Measurements from ENCODE around the gene DOK5.

The DOK5 gene

GRCh38 chr20:54608943-54609342, 133.6 kb downstream of the DOK5 start:
- no peak for DNase-seq (ENCODE audit: low read depth in 2 of 2)

DNA sequence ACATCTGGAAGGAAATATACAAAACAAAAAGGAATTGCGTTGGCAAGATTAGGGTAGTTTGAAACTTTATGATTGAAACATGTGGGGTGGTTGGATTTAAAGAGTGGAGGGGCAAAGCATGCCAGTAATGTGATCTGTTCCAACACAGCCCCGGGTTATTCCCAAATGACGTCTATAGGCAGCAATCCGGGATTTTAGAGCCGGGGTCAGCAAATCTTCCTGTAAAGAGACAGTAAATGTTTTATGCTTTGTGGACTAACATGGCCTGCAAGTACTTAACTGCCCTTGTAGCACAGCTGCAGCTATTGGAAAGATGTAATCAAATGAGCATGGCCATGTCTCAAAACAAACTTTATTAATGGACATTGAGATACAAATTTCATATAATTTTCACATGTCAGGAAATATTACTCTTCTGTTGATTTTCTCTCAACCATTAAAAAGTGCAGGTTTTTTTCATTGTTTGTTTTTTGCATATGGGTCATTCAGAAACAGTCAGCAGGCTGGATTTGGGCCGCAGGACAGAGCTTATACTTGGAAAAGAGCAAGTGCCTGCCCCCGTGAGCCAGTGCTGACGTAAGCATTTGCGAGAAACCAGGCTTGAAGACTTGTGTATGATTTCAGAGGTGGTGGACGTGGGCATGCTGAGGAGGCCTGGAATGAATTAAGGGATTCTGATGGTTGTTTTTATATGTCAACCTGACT, 136.5 kb downstream of the DOK5 start:
- peak; percentile 26 to 29 for DNase-seq (ENCODE audit: low read depth in 2 of 2)

- no peak for DNase-seq (ENCODE audit: low read depth in 2 of 2)
These were observed 143.0 kb downstream of the DOK5 start for GRCh38 chr20:54618412-54618811.

DNA sequence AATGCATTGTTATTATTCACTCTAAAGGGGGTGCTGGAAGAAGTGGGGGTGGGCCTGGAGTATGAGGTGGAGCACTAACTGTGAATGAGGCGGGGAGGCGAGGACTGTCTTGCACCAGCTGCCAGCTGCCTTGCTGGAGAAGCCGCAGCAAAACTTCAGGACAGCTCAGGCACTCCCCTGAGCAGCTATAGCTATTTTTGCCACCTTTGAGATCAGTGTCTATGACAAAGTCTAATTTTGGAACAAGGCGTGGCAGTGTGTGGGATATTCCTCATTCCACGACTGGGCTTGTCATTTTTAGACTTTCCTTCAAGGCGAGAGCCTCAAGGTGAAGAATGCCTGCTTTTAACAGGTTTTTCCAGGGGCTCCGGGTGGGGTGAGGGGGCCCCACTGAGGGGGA, 143.8 kb downstream of the DOK5 start:
- no peak for DNase-seq (ENCODE audit: low read depth in 2 of 2)

DNA sequence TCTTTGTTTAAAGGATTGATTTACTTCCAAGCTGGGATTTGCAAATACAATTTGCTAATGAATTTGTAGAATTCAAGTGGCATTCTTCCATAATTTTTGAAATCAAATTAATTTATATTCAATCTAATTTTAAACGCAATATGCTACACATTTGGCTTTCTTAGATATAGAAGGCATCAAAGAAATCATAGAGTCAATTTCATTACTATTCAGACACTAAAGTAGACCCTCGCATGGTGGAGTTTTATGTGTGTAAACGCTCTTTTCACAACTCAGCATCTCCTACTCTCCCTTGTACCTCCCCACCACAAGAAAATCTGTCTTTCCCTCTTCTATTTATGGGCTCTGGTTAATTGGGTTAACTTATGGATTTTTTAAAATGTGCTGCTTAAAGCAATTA, 144.3 kb downstream of the DOK5 start:
- no peak for DNase-seq (ENCODE audit: low read depth in 2 of 2)

DNA sequence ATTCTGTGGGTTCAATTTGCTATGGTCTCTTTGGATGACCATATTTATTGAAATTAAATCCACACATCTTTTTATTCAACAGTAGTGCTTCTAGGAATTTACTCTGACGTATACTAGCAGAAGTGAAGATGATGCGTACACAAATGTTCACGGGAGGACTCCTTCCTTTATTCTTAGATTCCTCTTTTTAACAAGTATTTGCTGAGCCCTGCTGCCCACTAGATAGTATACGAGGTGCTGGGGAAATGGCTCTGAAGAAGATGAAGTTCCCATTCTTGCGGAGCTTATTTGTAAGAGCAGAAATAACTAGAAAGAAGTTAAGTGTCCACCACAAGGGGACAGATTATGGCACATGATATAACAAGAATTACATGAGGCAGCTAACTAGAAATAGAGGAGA, 145.2 kb downstream of the DOK5 start:
- no peak for DNase-seq (ENCODE audit: low read depth in 2 of 2)

DNA sequence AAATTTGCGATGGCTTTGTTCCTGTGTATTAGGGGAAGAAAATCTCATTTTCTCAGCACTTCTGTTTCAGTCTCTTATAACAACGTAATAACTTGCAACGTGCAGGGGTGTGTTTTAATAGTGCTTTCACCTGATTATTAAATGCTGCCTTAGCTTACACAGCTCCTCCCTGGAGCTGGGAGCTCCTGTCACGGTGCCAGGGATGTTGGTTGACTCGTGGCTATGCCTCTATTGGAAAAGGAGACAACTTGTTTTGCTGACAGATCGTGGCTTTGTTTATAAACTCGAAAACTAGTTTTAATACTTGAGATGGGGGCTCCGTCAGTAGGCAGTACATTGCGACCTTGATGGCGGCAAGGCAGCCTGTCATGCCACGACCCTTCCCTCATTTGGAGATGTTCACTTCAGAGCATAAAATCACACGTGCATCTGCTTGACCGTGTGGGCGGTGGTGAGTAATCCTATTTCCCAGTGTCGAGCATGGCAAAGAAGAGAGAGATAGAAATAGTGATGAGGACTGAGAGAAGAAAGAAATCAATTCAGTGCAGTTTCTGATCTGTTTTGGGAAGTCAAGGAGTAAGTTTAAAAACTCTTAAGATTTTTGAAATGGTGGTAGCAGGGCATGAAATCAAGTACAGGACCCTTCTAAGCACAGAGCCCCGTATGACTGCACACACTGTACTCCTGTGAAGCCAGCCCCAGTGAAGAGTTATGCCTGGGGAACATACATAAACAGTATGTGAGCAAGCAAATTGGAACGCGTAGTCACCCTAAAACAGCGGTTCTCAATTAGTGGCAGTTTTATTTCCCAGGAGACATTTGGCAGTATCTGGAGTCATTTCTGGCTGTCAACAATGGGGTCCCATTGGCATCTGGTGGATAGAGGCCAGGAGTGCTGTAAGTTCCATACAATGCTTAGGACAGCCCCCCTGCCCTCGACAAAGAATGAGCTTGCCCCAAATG, 147.2 kb downstream of the DOK5 start:
- DNase-seq (ENCODE audit: low read depth in 2 of 2) = peak; percentile 78 to 79

DNA sequence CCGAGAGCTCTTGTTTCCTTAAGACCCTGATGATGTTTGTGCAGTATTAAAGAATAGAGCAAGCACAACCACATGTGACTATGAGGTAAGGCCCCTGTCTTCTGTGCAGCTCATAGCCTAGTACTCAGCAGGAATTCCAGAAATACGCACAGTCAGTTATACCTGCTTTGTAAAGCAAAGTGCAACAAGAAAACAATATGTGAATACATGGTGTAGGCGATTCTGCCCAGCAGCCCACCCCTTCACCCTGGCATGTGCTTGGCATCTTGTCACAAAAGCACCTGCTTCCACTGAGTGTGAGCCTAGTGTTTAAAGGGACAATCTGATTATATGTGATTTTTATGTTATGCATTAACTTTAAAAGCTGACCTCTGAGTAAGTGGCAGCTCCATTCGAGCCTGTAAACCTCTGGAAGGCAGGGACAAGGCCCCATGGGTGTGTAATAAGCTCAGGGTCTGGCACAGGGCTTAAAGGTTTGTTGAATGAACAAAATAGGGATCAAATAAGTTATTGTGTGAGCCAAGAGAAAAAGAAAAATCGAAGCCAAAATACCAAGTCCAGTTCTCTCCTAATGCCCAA, 148.7 kb downstream of the DOK5 start:
- no peak for DNase-seq (ENCODE audit: low read depth in 2 of 2)

GRCh38 chr20:54624706-54625390, 149.5 kb downstream of the DOK5 start:
- peak; percentile 39 to 47 for DNase-seq (ENCODE audit: low read depth in 2 of 2)

- no peak for DNase-seq (ENCODE audit: low read depth in 2 of 2)
These were observed 150.1 kb downstream of the DOK5 start for GRCh38 chr20:54625497-54625896.

- DNase-seq (ENCODE audit: low read depth in 2 of 2) = no peak
These were observed 150.7 kb downstream of the DOK5 start for GRCh38 chr20:54626126-54626525.

GRCh38 chr20:54629632-54630031, 154.2 kb downstream of the DOK5 start:
- DNase-seq (ENCODE audit: low read depth in 2 of 2) = no peak

DNA sequence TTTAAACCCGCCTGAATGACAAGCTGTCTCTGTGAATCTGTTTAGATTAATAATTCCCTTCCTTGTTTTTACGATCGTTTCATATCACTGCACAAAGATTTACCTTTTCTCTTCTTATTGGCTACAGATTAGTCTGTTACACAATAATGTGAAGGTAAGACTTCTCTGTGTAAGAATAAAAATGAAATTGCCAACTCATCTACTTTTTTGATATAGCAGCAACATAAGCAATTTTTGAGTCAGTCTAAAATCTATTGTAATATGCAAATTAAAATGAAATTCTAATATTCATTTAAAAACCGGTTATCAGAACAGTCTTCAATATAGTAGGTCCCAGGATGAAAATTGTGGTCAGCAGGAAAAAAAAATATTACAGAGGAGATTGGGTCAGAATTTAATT, 155.2 kb downstream of the DOK5 start:
- DNase-seq (ENCODE audit: low read depth in 2 of 2) = no peak

- no peak for DNase-seq (ENCODE audit: low read depth in 2 of 2)
These were observed 155.7 kb downstream of the DOK5 start for GRCh38 chr20:54631059-54631458.

DNA sequence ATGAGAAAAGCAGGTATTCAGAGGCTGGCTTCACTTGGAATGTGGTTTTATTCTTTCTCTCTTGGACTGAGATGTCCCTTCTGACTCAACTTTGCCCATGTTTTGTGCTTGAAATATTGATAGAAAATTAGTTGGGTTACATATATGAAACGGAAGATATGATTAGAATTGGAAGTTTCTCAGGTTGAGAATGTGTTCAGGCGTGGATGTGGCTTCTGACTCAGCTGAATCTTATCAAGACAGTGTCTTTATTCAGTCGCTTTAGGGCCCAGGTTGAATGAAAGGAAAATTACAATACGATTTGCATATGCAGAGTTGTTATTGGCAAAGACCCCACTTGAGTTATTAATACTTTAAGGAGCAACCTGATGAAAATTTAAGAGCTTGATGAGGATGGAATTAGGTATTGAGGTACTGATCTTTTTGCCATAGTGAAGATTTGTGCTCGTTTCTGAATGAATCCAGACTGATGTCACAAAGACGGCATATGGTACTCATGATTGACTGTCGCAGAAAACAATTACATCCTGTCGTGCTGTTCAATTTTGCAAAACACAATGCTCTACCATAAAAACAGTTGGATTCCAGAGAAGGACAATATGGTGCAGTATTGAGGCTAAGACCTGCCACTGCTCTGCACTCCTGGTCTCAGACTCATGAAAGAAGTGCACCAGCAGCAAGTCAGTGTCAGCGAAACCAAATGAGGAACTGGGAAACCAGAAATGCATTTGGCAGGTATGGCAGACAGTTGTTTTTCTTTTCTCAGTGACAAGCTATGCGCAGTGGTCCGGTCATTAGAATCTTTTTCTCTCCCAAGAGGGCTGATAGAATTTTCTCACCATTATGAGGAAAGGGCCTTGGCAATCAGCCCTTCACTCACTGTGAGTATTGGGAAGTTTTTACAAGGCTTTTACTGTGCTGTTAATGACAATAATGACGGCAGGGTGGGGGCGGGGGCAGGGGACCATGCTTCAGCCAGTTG, 158.3 kb downstream of the DOK5 start:
- DNase-seq (ENCODE audit: low read depth in 2 of 2) = no peak

- DNase-seq (ENCODE audit: low read depth in 2 of 2) = no peak
These were observed 161.2 kb downstream of the DOK5 start for GRCh38 chr20:54636575-54636974.

GRCh38 chr20:54639941-54640340, 164.5 kb downstream of the DOK5 start:
- no peak for DNase-seq (ENCODE audit: low read depth in 2 of 2)

GRCh38 chr20:54640800-54641199, 165.4 kb downstream of the DOK5 start:
- DNase-seq (ENCODE audit: low read depth in 2 of 2) = no peak

GRCh38 chr20:54642864-54643667, 167.7 kb downstream of the DOK5 start:
- peak; percentile 68 to 69 for DNase-seq (ENCODE audit: low read depth in 2 of 2)

- peak; percentile 90 to 91 for DNase-seq (ENCODE audit: low read depth in 2 of 2)
These were observed 168.4 kb downstream of the DOK5 start for GRCh38 chr20:54643761-54644160.
